Erythroblast (primary cell): Measurements from ENCODE around the gene TRAPPC3.

Experiments
- GATA1 ChIP-seq: IDR thresholded peaks from 2 replicates; pipeline ENCODE4 v1.6.1; 2011; ENCODE audit warnings: low read depth, mild to moderate bottlenecking, control low read depth, low read length, moderate library complexity
- POLR2A ChIP-seq: IDR thresholded peaks from 2 replicates; pipeline ENCODE4 v1.6.1; 2011; ENCODE audit warnings: mild to moderate bottlenecking, low read length

GRCh38 chr1:36148821-36149236 lies 457 bp downstream of the TRAPPC3 start:
- no peak for TF ChIP-seq POLR2A
- TF ChIP-seq GATA1: no peak
